Measurements from ENCODE around the gene THADA.

Gene THADA

GRCh38 chr2:43274055-43274454, 321.8 kb downstream of the THADA start:
- no peak overlapping the region for H3K4me3 ChIP-seq (ENCODE audit: control insufficient read depth, low read depth, low read length)
- DNase-seq (ENCODE audit: low read depth) = peak; percentile 57
- TF ChIP-seq, protein P1, sequence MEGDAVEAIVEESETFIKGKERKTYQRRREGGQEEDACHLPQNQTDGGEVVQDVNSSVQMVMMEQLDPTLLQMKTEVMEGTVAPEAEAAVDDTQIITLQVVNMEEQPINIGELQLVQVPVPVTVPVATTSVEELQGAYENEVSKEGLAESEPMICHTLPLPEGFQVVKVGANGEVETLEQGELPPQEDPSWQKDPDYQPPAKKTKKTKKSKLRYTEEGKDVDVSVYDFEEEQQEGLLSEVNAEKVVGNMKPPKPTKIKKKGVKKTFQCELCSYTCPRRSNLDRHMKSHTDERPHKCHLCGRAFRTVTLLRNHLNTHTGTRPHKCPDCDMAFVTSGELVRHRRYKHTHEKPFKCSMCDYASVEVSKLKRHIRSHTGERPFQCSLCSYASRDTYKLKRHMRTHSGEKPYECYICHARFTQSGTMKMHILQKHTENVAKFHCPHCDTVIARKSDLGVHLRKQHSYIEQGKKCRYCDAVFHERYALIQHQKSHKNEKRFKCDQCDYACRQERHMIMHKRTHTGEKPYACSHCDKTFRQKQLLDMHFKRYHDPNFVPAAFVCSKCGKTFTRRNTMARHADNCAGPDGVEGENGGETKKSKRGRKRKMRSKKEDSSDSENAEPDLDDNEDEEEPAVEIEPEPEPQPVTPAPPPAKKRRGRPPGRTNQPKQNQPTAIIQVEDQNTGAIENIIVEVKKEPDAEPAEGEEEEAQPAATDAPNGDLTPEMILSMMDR (conservative IDR thresholded peaks at IDR 0.05; ENCODE audit: control insufficient read depth, insufficient read depth, low read depth, low read length) = no peak

DNA sequence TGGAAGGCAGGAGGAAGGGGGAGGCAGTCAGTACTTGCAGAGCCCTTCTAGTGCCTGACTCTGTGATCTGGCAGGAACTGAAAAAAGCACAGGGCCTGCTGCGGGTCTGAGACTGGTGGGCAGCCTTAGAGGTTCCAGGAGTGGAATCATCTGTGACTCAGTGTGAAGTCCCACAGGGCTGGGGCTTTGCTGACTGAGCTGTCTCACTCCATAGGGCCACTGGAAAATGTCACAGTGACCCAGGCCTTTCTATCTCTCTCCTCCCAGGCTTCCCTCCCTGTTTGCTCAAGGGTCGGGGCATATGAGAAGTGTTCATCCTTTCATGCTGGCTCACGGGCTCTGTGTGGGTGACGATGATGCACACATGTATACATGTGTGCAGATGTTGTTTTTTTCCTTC, 322.3 kb downstream of the THADA start:
- TF ChIP-seq, protein P1 (conservative IDR thresholded peaks at IDR 0.05; ENCODE audit: control insufficient read depth, insufficient read depth, low read depth, low read length) = no peak
- peak; percentile 84 for DNase-seq (ENCODE audit: low read depth)
- no peak overlapping the region for H3K4me3 ChIP-seq (ENCODE audit: control insufficient read depth, low read depth, low read length)

GRCh38 chr2:43270930-43271615, 324.8 kb downstream of the THADA start:
- TF ChIP-seq, protein P1 (conservative IDR thresholded peaks at IDR 0.05; ENCODE audit: control insufficient read depth, insufficient read depth, low read depth, low read length) = peak; percentile 22
- H3K4me3 ChIP-seq (ENCODE audit: control insufficient read depth, low read depth, low read length) = no peak overlapping the region
- peak; percentile 52 for DNase-seq (ENCODE audit: low read depth)

DNA sequence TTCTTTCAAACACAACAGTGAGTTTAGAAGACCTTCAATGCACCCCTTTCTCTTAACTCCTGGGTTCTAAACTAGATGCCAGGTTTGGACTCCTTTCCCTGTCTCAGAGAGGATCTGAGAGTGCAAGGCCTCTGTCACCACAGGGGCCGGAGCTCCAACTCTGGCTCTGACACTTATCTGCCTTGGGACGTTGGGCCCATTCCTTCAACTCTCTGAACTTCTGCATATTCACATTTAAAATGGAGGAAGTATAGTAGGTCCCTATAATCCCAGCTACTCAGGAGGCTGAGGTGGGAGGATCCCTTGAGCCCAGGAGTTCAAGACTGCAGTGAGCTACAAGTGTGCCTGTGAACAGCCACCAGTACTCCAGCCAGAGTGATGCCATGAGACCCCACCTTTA, 325.4 kb downstream of the THADA start:
- TF ChIP-seq, protein P1 (conservative IDR thresholded peaks at IDR 0.05; ENCODE audit: control insufficient read depth, insufficient read depth, low read depth, low read length) = no peak
- H3K4me3 ChIP-seq (ENCODE audit: control insufficient read depth, low read depth, low read length) = no peak overlapping the region
- DNase-seq (ENCODE audit: low read depth) = no peak

- no peak overlapping the region for H3K4me3 ChIP-seq (ENCODE audit: control insufficient read depth, low read depth, low read length)
- TF ChIP-seq, protein P1 (conservative IDR thresholded peaks at IDR 0.05; ENCODE audit: control insufficient read depth, insufficient read depth, low read depth, low read length) = no peak
- peak; percentile 99 for DNase-seq (ENCODE audit: low read depth)
Measured at GRCh38 chr2:43269706-43270105, 326.1 kb downstream of the THADA start.

- H3K4me3 ChIP-seq (ENCODE audit: control insufficient read depth, low read depth, low read length) = no peak overlapping the region
- peak; percentile 100 for DNase-seq (ENCODE audit: low read depth)
Measured at GRCh38 chr2:43269074-43269572, 326.7 kb downstream of the THADA start.

More at GRCh38 chr2:43269074-43269572, 326.7 kb downstream of the THADA start:
- TF ChIP-seq, protein P1 (conservative IDR thresholded peaks at IDR 0.05; ENCODE audit: control insufficient read depth, insufficient read depth, low read depth, low read length) = peak; percentile 32

Data from fibroblast of mammary gland (primary cell).